ENCODE results near the gene PUS3.
"Not testable (repeated sequence)": the region's sequence is repeated elsewhere in the genome, so short reads cannot be mapped to it uniquely, and the experiment has no call there.

The PUS3 gene

GRCh38 chr11:125872138-125872491 is 30.9 kb downstream of the PUS3 start:
- FAIRE-seq (no peak), DNase-seq (ENCODE audit: low spot score) (no peak)

- DNase-seq (ENCODE audit: low spot score) = no peak
Observed at GRCh38 chr11:125871391-125872137, 31.4 kb downstream of the PUS3 start.

GRCh38 chr11:125869521-125869920 is 33.5 kb downstream of the PUS3 start:
- DNase-seq (ENCODE audit: low spot score) (no peak), FAIRE-seq (no peak)

More at GRCh38 chr11:125871391-125872137, 31.4 kb downstream of the PUS3 start:
- FAIRE-seq = no peak

- not testable (repeated sequence) for DNase-seq (ENCODE audit: low spot score); FAIRE-seq
Observed at GRCh38 chr11:125865354-125865753, 37.7 kb downstream of the PUS3 start.

- not testable (repeated sequence) for DNase-seq (ENCODE audit: low spot score); FAIRE-seq
Observed at GRCh38 chr11:125862786-125863185, 40.2 kb downstream of the PUS3 start.

GRCh38 chr11:125857670-125858069 is 45.3 kb downstream of the PUS3 start:
- not testable (repeated sequence) for DNase-seq (ENCODE audit: low spot score); FAIRE-seq

- no peak for DNase-seq (ENCODE audit: low spot score)
- no peak for FAIRE-seq
Observed at GRCh38 chr11:125846188-125846587, 56.8 kb downstream of the PUS3 start.
